Ishikawa (cell line): ENCODE data around the gene DLD.

Source experiments
- CEBPB ChIP-seq: IDR thresholded peaks from 2 replicates; pipeline ENCODE4 v1.6.1; 2012
- CREB1 ChIP-seq: IDR thresholded peaks from 2 replicates; pipeline ENCODE4 v1.6.1; 2012; ENCODE audit warnings: low read depth
- EGR1 ChIP-seq: IDR thresholded peaks from 2 replicates; pipeline ENCODE4 v1.6.1; 2012
- EP300 ChIP-seq: IDR thresholded peaks from 2 replicates; pipeline ENCODE4 v1.6.1; 2012; ENCODE audit warnings: borderline replicate concordance
- MAX ChIP-seq: IDR thresholded peaks from 2 replicates; pipeline ENCODE4 v1.6.1; 2012
- NFIC ChIP-seq: IDR thresholded peaks from 2 replicates; pipeline ENCODE4 v1.6.1; 2012
- RAD21 ChIP-seq: IDR thresholded peaks from 2 replicates; pipeline ENCODE4 v1.6.1; 2012; ENCODE audit warnings: low read depth
- REST ChIP-seq: IDR thresholded peaks from 2 replicates; pipeline ENCODE4 v1.6.1; 2012; ENCODE audit warnings: low read depth, mild to moderate bottlenecking
- TAF1 ChIP-seq: IDR thresholded peaks from 2 replicates; pipeline ENCODE4 v1.6.1; 2012; ENCODE audit warnings: low read depth, mild to moderate bottlenecking
- TCF12 ChIP-seq: IDR thresholded peaks from 2 replicates; pipeline ENCODE4 v1.6.1; 2012; ENCODE audit warnings: low read depth
- USF1 ChIP-seq: IDR thresholded peaks from 2 replicates; pipeline ENCODE4 v1.6.1; 2012
- YY1 ChIP-seq: IDR thresholded peaks from 2 replicates; pipeline ENCODE4 v1.6.1; 2012; ENCODE audit warnings: low read depth

GRCh38 chr7:107911981-107912380 lies 21.0 kb downstream of the DLD start:
- TF ChIP-seq CREB1 (no peak), CEBPB (no peak), REST (no peak), RAD21 (no peak), EP300 (no peak), MAX (no peak), TAF1 (no peak), TCF12 (no peak), USF1 (no peak), EGR1 (no peak), YY1 (no peak), NFIC (no peak)
